ENCODE results near the gene PRRT4.

Gene PRRT4

DNA sequence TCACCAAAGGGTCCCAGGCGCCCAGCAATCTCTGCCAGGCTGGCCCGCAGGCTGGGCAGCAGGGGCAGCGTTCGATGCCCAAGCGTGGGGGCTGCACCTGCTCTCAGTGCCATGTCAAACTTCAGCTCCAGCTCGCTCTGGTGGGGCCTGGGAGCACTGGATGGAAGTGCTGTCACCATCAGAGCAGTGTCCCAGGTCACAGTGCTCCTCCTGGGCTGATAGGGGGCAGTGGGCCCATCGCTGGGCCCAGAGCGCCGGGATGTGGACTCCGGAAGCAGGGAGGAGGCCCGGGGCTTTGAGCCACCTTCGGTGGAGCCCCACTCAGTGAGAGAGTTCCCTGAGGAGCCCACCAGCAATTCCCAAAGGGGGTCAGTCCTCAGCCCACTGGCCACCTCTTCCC is 2.2 kb downstream of the PRRT4 start:
- Histone ChIP-seq H3K36me3 (ENCODE audit: control insufficient read depth, insufficient read depth, low read length) (no peaks in the 10 kb centered on the region), H3K9me3 (ENCODE audit: control insufficient read depth, low read length) (no peaks in the 10 kb centered on the region), H3K4me1 (ENCODE audit: control insufficient read depth, insufficient read depth, low read length) (peaks cover 12% of the 10 kb centered on the region), H3K4me3 (ENCODE audit: insufficient read depth, low read depth, low read length) (no peak overlapping the region), H3K27me3 (ENCODE audit: control insufficient read depth, insufficient read depth, low read length, poor library complexity, severe bottlenecking) (peaks cover 55% of the 10 kb centered on the region), H3K27ac (ENCODE audit: insufficient read depth, low read depth, low read length, poor library complexity, severe bottlenecking) (no peak overlapping the region)
- WGBS, 2 experiments = 93 to 95% methylated on average over 12 of the region's 12 CpGs

- 86 to 100% methylated on average over 1 of the region's 1 CpG for WGBS, 2 experiments
- H3K4me1 ChIP-seq (ENCODE audit: control insufficient read depth, insufficient read depth, low read length) = peaks cover 12% of the 10 kb centered on the region
- H3K4me3 ChIP-seq (ENCODE audit: insufficient read depth, low read depth, low read length) = no peak overlapping the region
- no peak overlapping the region for H3K27ac ChIP-seq (ENCODE audit: insufficient read depth, low read depth, low read length, poor library complexity, severe bottlenecking)
- no peaks in the 10 kb centered on the region for H3K9me3 ChIP-seq (ENCODE audit: control insufficient read depth, low read length)
- H3K36me3 ChIP-seq (ENCODE audit: control insufficient read depth, insufficient read depth, low read length) = no peaks in the 10 kb centered on the region
- peaks cover 55% of the 10 kb centered on the region for H3K27me3 ChIP-seq (ENCODE audit: control insufficient read depth, insufficient read depth, low read length, poor library complexity, severe bottlenecking)
Observed at GRCh38 chr7:128358233-128358632, 3.3 kb downstream of the PRRT4 start.

DNA sequence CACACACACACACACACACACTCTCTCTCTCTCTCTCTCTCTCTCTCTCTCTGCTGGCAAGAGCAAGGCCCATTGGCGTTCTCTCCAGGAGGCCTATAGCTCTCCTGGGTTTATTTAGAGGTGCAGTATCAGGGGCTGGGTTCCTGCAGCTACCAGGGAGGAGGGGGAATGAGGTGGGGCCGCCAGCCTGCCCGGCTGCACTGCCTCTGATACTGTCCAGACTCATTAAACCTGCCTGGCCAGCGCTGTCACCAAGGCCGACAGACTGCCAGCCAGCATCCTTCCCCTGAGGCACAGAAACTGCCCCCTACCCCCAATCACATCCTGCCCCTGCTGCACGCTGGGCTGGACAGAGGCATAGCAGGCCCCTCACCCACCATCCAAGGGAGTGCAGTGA is 4.3 kb downstream of the PRRT4 start:
- WGBS, 2 experiments = 73 to 77% methylated on average over 6 of the region's 6 CpGs
- no peak overlapping the region for H3K27ac ChIP-seq (ENCODE audit: insufficient read depth, low read depth, low read length, poor library complexity, severe bottlenecking)
- H3K4me3 ChIP-seq (ENCODE audit: insufficient read depth, low read depth, low read length) = no peak overlapping the region
- peaks cover 18% of the 10 kb centered on the region for H3K4me1 ChIP-seq (ENCODE audit: control insufficient read depth, insufficient read depth, low read length)
- H3K36me3 ChIP-seq (ENCODE audit: control insufficient read depth, insufficient read depth, low read length) = no peaks in the 10 kb centered on the region
- peaks cover 55% of the 10 kb centered on the region for H3K27me3 ChIP-seq (ENCODE audit: control insufficient read depth, insufficient read depth, low read length, poor library complexity, severe bottlenecking)
- H3K9me3 ChIP-seq (ENCODE audit: control insufficient read depth, low read length) = no peaks in the 10 kb centered on the region

DNA sequence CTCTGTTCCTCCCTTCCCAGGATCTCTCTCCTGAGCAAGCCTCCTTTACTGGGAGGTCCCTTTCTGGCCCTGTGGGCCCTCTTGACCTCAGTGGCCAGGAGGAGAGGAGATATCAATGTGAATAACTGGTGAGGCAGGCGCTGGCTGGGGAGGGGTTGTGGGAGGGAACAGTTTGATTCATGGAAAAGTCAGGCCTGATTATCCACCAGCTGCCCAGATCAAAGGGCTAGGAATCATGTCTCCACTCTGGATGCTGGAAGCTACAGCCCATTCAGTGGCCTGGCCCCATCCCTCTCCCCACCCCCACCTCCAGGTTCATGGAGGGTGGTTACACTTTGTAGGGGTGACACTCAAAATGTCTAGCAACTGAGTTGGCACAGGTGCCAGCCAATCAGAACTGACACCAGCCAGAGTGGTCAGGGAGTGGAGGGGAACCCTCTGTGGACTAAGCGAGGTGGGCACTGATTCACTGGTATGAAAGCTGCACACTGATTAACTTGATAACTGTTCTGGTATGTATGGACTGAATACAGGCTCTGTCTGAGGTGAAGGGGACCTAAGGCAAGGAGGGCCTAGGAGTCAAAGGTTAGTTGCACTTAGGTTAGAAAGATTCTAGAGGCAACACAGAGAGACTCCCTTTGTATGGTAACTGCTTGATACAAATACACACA is 4.8 kb downstream of the PRRT4 start:
- Histone ChIP-seq H3K9me3 (ENCODE audit: control insufficient read depth, low read length) (no peaks in the 10 kb centered on the region), H3K4me1 (ENCODE audit: control insufficient read depth, insufficient read depth, low read length) (peaks cover 14% of the 10 kb centered on the region), H3K36me3 (ENCODE audit: control insufficient read depth, insufficient read depth, low read length) (no peaks in the 10 kb centered on the region), H3K27me3 (ENCODE audit: control insufficient read depth, insufficient read depth, low read length, poor library complexity, severe bottlenecking) (peaks cover 55% of the 10 kb centered on the region), H3K4me3 (ENCODE audit: insufficient read depth, low read depth, low read length) (no peak overlapping the region), H3K27ac (ENCODE audit: insufficient read depth, low read depth, low read length, poor library complexity, severe bottlenecking) (no peak overlapping the region)
- 82% methylated on average over 2 of the region's 2 CpGs for WGBS, 2 experiments

GRCh38 chr7:128353610-128354009 is 7.9 kb downstream of the PRRT4 start:
- Histone ChIP-seq H3K4me3 (ENCODE audit: insufficient read depth, low read depth, low read length) (no peak overlapping the region), H3K4me1 (ENCODE audit: control insufficient read depth, insufficient read depth, low read length) (peaks cover 6% of the 10 kb centered on the region), H3K27me3 (ENCODE audit: control insufficient read depth, insufficient read depth, low read length, poor library complexity, severe bottlenecking) (peaks cover 58% of the 10 kb centered on the region), H3K9me3 (ENCODE audit: control insufficient read depth, low read length) (no peaks in the 10 kb centered on the region), H3K36me3 (ENCODE audit: control insufficient read depth, insufficient read depth, low read length) (no peaks in the 10 kb centered on the region), H3K27ac (ENCODE audit: insufficient read depth, low read depth, low read length, poor library complexity, severe bottlenecking) (no peak overlapping the region)
- 88 to 95% methylated on average over 1 of the region's 1 CpG for WGBS, 2 experiments

DNA sequence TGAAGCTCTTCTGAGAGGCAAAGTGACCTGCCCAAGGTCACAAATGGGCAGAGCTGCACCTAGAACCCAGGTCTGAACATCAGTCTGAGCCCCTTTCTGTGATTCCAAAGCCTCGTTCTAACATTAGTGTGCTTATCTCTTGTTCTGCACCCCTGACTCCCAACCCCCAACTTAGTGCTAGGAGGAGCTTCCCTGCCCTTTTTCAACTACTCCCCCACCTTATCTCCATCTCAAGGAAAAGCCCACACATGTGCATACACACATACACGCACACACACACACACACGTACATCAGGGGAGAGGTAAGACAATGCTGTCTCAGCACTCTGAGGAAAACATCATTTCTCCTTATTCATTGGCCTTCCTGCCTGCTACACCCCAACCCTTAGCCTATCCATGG is 8.3 kb downstream of the PRRT4 start:
- Histone ChIP-seq H3K4me1 (ENCODE audit: control insufficient read depth, insufficient read depth, low read length) (peaks cover 6% of the 10 kb centered on the region), H3K9me3 (ENCODE audit: control insufficient read depth, low read length) (no peaks in the 10 kb centered on the region), H3K36me3 (ENCODE audit: control insufficient read depth, insufficient read depth, low read length) (no peaks in the 10 kb centered on the region), H3K27ac (ENCODE audit: insufficient read depth, low read depth, low read length, poor library complexity, severe bottlenecking) (no peak overlapping the region), H3K27me3 (ENCODE audit: control insufficient read depth, insufficient read depth, low read length, poor library complexity, severe bottlenecking) (peaks cover 62% of the 10 kb centered on the region), H3K4me3 (ENCODE audit: insufficient read depth, low read depth, low read length) (no peak overlapping the region)
- 88% methylated on average over 3 of the region's 3 CpGs for WGBS, 2 experiments

DNA sequence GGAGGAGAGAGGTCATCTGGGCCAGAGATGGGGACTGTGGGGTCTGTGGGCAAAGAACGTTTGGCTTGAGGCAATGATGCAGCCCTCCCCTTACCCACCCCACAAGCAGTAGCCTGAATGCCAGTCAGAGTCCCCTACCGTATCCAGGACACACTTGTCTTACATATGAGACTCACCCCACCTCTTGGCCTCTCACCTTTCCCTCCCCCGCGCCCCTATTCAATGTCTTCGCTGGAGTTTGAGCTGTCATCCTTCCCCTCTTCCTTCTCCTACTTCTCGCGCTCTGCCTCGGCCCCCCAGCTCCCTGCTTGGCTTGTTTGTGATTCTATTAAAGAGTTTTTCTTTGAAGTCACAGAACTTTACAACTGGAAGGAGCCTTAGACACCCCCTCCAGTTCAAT is 8.9 kb downstream of the PRRT4 start:
- H3K9me3 ChIP-seq (ENCODE audit: control insufficient read depth, low read length) = no peaks in the 10 kb centered on the region
- H3K27me3 ChIP-seq (ENCODE audit: control insufficient read depth, insufficient read depth, low read length, poor library complexity, severe bottlenecking) = peaks cover 66% of the 10 kb centered on the region
- H3K4me3 ChIP-seq (ENCODE audit: insufficient read depth, low read depth, low read length) = no peak overlapping the region
- H3K4me1 ChIP-seq (ENCODE audit: control insufficient read depth, insufficient read depth, low read length) = peaks cover 6% of the 10 kb centered on the region
- H3K36me3 ChIP-seq (ENCODE audit: control insufficient read depth, insufficient read depth, low read length) = no peaks in the 10 kb centered on the region
- H3K27ac ChIP-seq (ENCODE audit: insufficient read depth, low read depth, low read length, poor library complexity, severe bottlenecking) = no peak overlapping the region
- WGBS, 2 experiments = 47 to 49% methylated on average over 8 of the region's 8 CpGs

DNA sequence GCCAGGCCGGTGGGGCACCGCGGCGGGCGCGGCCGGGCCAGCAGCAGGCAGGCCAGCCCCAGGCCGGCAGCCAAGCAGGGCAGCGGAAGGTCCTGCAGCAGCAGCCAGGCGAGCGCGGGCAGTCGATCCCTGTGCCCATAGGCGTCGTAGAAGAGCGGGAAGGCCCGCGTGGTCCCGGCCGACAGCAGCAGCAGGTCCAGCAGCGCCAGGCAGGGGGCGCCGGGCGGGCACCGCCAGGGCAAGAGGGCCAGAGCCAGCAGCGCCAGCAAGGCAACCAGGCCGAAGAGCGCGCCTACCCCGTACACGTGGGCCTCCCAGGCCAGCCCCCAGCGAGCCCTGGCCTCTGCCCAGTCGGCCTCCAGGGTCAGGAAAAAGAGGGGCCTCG is 9.3 kb downstream of the PRRT4 start:
- no peak overlapping the region for H3K27ac ChIP-seq (ENCODE audit: insufficient read depth, low read depth, low read length, poor library complexity, severe bottlenecking)
- WGBS, 2 experiments = 14 to 15% methylated on average over 34 of the region's 34 CpGs
- H3K36me3 ChIP-seq (ENCODE audit: control insufficient read depth, insufficient read depth, low read length) = no peaks in the 10 kb centered on the region
- H3K4me1 ChIP-seq (ENCODE audit: control insufficient read depth, insufficient read depth, low read length) = peaks cover 6% of the 10 kb centered on the region
- peaks cover 66% of the 10 kb centered on the region for H3K27me3 ChIP-seq (ENCODE audit: control insufficient read depth, insufficient read depth, low read length, poor library complexity, severe bottlenecking)
- H3K9me3 ChIP-seq (ENCODE audit: control insufficient read depth, low read length) = no peaks in the 10 kb centered on the region
- no peak overlapping the region for H3K4me3 ChIP-seq (ENCODE audit: insufficient read depth, low read depth, low read length)

GRCh38 chr7:128351296-128352152 is 10.0 kb downstream of the PRRT4 start:
- WGBS, 2 experiments = 48 to 50% methylated on average over 97 of the region's 97 CpGs
- H3K36me3 ChIP-seq (ENCODE audit: control insufficient read depth, insufficient read depth, low read length) = no peaks in the 10 kb centered on the region
- H3K9me3 ChIP-seq (ENCODE audit: control insufficient read depth, low read length) = no peaks in the 10 kb centered on the region
- H3K27ac ChIP-seq (ENCODE audit: insufficient read depth, low read depth, low read length, poor library complexity, severe bottlenecking) = no peak overlapping the region
- peaks cover 6% of the 10 kb centered on the region for H3K4me1 ChIP-seq (ENCODE audit: control insufficient read depth, insufficient read depth, low read length)
- peaks cover 66% of the 10 kb centered on the region for H3K27me3 ChIP-seq (ENCODE audit: control insufficient read depth, insufficient read depth, low read length, poor library complexity, severe bottlenecking)
- no peak overlapping the region for H3K4me3 ChIP-seq (ENCODE audit: insufficient read depth, low read depth, low read length)

DNA sequence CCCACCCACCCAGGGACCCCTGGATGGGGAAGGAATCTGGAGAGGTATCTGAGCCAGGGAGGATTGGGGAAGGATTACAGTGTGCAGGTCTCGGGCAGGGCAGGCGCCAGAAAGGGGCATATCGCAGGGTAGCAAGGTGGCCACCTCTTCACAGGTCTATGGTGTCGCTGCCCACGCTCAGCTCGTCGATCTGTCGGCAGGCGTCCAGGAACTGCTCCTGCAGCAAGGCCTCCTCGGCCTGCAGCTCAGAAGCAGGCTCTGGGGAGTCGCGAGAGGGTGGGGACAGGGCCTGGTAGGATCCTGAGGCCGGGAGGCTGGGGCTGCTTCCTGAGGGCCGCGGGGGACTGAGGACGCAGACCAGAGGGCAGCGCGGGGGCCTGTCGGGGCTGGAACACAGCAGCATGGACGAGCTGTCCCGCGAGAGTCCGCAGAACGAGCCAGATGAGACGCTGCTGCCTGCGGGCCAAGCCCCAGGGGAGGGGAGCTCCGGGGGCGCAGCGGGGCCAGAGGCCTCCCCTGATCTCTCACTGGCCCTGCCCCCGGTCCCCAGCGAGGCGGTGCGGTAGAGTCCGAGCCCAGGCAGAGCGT is 10.7 kb downstream of the PRRT4 start:
- WGBS, 2 experiments = 88 to 89% methylated on average over 35 of the region's 35 CpGs
- Histone ChIP-seq H3K27ac (ENCODE audit: insufficient read depth, low read depth, low read length, poor library complexity, severe bottlenecking) (no peak overlapping the region), H3K9me3 (ENCODE audit: control insufficient read depth, low read length) (no peaks in the 10 kb centered on the region), H3K4me3 (ENCODE audit: insufficient read depth, low read depth, low read length) (no peak overlapping the region), H3K36me3 (ENCODE audit: control insufficient read depth, insufficient read depth, low read length) (no peaks in the 10 kb centered on the region), H3K4me1 (ENCODE audit: control insufficient read depth, insufficient read depth, low read length) (peaks cover 6% of the 10 kb centered on the region), H3K27me3 (ENCODE audit: control insufficient read depth, insufficient read depth, low read length, poor library complexity, severe bottlenecking) (peaks cover 66% of the 10 kb centered on the region)

All from ectodermal cell (in vitro differentiated cells).